ENCODE measurements around the gene PLCD3.

Gene PLCD3

GRCh38 chr17:45104907-45105624, 27.2 kb downstream of the PLCD3 start:
- in situ Hi-C loops (cut with MboI; ENCODE audit: low sequenced_read_pairs): no loop called here

GRCh38 chr17:45104497-45104896, 27.8 kb downstream of the PLCD3 start:
- in situ Hi-C loops (cut with MboI; ENCODE audit: low sequenced_read_pairs): no loop called here

- in situ Hi-C loops (cut with MboI; ENCODE audit: low sequenced_read_pairs): no loop called here
These were observed 28.3 kb downstream of the PLCD3 start for GRCh38 chr17:45104029-45104428.

- in situ Hi-C loops (cut with MboI; ENCODE audit: low sequenced_read_pairs): no loop called here
These were observed 29.0 kb downstream of the PLCD3 start for GRCh38 chr17:45103269-45103795.

GRCh38 chr17:45102856-45103255, 29.5 kb downstream of the PLCD3 start:
- in situ Hi-C loops (cut with MboI; ENCODE audit: low sequenced_read_pairs): no loop called here

- in situ Hi-C loops (cut with MboI; ENCODE audit: low sequenced_read_pairs): no loop called here
These were observed 30.2 kb downstream of the PLCD3 start for GRCh38 chr17:45101883-45102811.

GRCh38 chr17:45101546-45101882, 30.8 kb downstream of the PLCD3 start:
- in situ Hi-C loops (cut with MboI; ENCODE audit: low sequenced_read_pairs): no loop called here

GRCh38 chr17:45098869-45099616, 33.3 kb downstream of the PLCD3 start:
- in situ Hi-C loops (cut with MboI; ENCODE audit: low sequenced_read_pairs): no loop called here

GRCh38 chr17:45098081-45098868, 34.0 kb downstream of the PLCD3 start:
- in situ Hi-C loops (cut with MboI; ENCODE audit: low sequenced_read_pairs): no loop called here

- in situ Hi-C loops (cut with MboI; ENCODE audit: low sequenced_read_pairs): no loop called here
These were observed 35.4 kb downstream of the PLCD3 start for GRCh38 chr17:45096926-45097325.

GRCh38 chr17:45096141-45096540, 36.2 kb downstream of the PLCD3 start:
- in situ Hi-C loops (cut with MboI; ENCODE audit: low sequenced_read_pairs): no loop called here

GRCh38 chr17:45093444-45094110, 38.7 kb downstream of the PLCD3 start:
- in situ Hi-C loops (cut with MboI; ENCODE audit: low sequenced_read_pairs): no loop called here

GRCh38 chr17:45092911-45093430, 39.3 kb downstream of the PLCD3 start:
- in situ Hi-C loops (cut with MboI; ENCODE audit: low sequenced_read_pairs): no loop called here

GRCh38 chr17:45091778-45092425, 40.4 kb downstream of the PLCD3 start:
- in situ Hi-C loops (cut with MboI; ENCODE audit: low sequenced_read_pairs): no loop called here

- in situ Hi-C loops (cut with MboI; ENCODE audit: low sequenced_read_pairs): no loop called here
These were observed 41.6 kb downstream of the PLCD3 start for GRCh38 chr17:45090711-45091110.

- in situ Hi-C loops (cut with MboI; ENCODE audit: low sequenced_read_pairs): no loop called here
These were observed 43.6 kb downstream of the PLCD3 start for GRCh38 chr17:45088741-45089140.

- in situ Hi-C loops (cut with MboI; ENCODE audit: low sequenced_read_pairs): no loop called here
These were observed 44.3 kb downstream of the PLCD3 start for GRCh38 chr17:45087978-45088377.

GRCh38 chr17:45087504-45087975, 44.8 kb downstream of the PLCD3 start:
- in situ Hi-C loops (cut with MboI; ENCODE audit: low sequenced_read_pairs): no loop called here
